Activated CD8-positive, alpha-beta T cell treated with anti-CD3 and anti-CD28 coated beads for 36 hours (primary cell): ENCODE data around the gene KAZN. TPM values are rescaled to one million over a fixed set of nuclear protein-coding genes. Genes with fewer than 3 reads are reported as not detected.

Experiments used
- ATAC-seq: fragments of 200-7000 bp; cut with Tn5 transposase; one replicate; pipeline ENCODE4 v1.10.0; 2021; ENCODE audit warnings: mild to moderate bottlenecking, moderate library complexity
- CTCF ChIA-PET: fragments of 350-600 bp; sonication (Branson Sonifier 250); formaldehyde crosslinking; loops from one replicate; lab custom pipeline; 2021; ENCODE audit warnings: antibody characterized with exemption; lab: Charles Lee
- POLR2A ChIA-PET: fragments of 350-600 bp; sonication (Branson Sonifier 250); formaldehyde crosslinking; loops from one replicate; lab custom pipeline; 2021; ENCODE audit warnings: antibody characterized with exemption; lab: Charles Lee
- DNase-seq: peaks from one replicate; pipeline ENCODE4 v3.0.0-alpha.2; 2020
- H3K27ac Mint-ChIP-seq: one replicate; pipeline ENCODE4 v1.8.0; 2021; ENCODE audit warnings: mild to moderate bottlenecking, mixed read lengths
- H3K27me3 Mint-ChIP-seq: one replicate; pipeline ENCODE4 v1.8.0; 2021; ENCODE audit warnings: mixed read lengths
- H3K36me3 Mint-ChIP-seq: one replicate; pipeline ENCODE4 v1.8.0; 2021; ENCODE audit warnings: low read depth, mixed read lengths
- H3K4me1 Mint-ChIP-seq: one replicate; pipeline ENCODE4 v1.8.0; 2021; ENCODE audit warnings: low read depth, mixed read lengths
- H3K4me3 Mint-ChIP-seq: one replicate; pipeline ENCODE4 v1.8.0; 2021; ENCODE audit warnings: mild to moderate bottlenecking, moderate library complexity, mixed read lengths
- H3K9me3 Mint-ChIP-seq: one replicate; pipeline ENCODE4 v1.8.0; 2021; ENCODE audit warnings: mixed read lengths
- CTCF ChIP-seq: fragments of 200-600 bp; IDR thresholded peaks from one replicate; pipeline ENCODE4 v1.8.0; 2022; ENCODE audit warnings: antibody characterized with exemption, mild to moderate bottlenecking
- intact Hi-C: fragments of 100-400 bp; cut with micrococcal nuclease; formaldehyde crosslinking; loops from one replicate; pipeline ENCODE4 v1.10.0; 2022
- total RNA-seq, 2 experiments: library from RNA; stranded (reverse); gene quantifications; one replicate each; pipeline ENCODE4 v1.2.3, GENCODE V29; 2021

The KAZN gene
- total RNA-seq, 2 experiments from 2014 or later, result 1.7 to 1.9 TPM

GRCh38 chr1:15028102-15028501 lies 429.6 kb downstream of the KAZN start:
- H3K27ac Mint-ChIP-seq, result no peak overlapping the region
- ChIA-PET POLR2A (no interaction called here), CTCF (interaction anchor here (0.6 to 3.2 kb wide), 22 partner anchors 8 to 333 kb away, joined by 3 to 13 read pairs (median 3); no protein-coding TSS in a partner anchor)
- H3K4me1 Mint-ChIP-seq, result no peaks in the 10 kb centered on the region
- H3K9me3 Mint-ChIP-seq, result no peaks in the 10 kb centered on the region
- ATAC-seq (no peak), DNase-seq (no peak)
- no peak for TF ChIP-seq CTCF
- H3K27me3 Mint-ChIP-seq, result no peaks in the 10 kb centered on the region
- H3K36me3 Mint-ChIP-seq, result no peaks in the 10 kb centered on the region
- H3K4me3 Mint-ChIP-seq, result no peak overlapping the region
- intact Hi-C loops, result loop anchor here (10.0 kb wide), 1 partner anchor 113 kb away; no protein-coding TSS in a partner anchor

DNA sequence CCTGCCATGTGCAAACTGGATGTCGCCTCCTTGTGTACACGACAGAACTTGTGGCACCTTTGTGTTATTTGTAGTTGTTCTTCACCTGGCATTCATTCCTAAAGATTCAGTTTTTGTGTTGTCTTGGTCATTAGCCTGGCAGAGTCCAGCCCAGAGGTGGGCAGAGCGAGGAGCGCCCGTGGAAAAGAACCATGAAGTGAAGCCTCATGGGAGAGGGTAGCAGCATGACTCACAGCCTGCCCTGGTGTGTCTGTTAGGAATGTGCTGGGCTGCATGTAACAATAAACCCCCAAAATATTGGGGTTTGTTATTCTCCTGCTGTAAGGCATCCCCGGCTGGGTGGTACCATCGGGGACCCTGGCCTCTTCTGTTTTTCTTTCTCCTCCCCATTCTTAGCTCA lies 430.1 kb downstream of the KAZN start:
- ChIA-PET POLR2A (no interaction called here), CTCF (interaction anchor here (0.8 to 3.2 kb wide), 8 partner anchors 16 to 114 kb away, joined by 3 to 10 read pairs (median 4); no protein-coding TSS in a partner anchor)
- DNase-seq, result no peak
- no peak overlapping the region for H3K4me3 Mint-ChIP-seq
- no peaks in the 10 kb centered on the region for H3K9me3 Mint-ChIP-seq
- no peak overlapping the region for H3K27ac Mint-ChIP-seq
- peaks cover 4% of the 10 kb centered on the region for H3K4me1 Mint-ChIP-seq
- ATAC-seq, result no peak
- no peaks in the 10 kb centered on the region for H3K27me3 Mint-ChIP-seq
- no peak for TF ChIP-seq CTCF
- intact Hi-C loops, result loop anchor here (10.0 kb wide), 1 partner anchor 114 kb away; no protein-coding TSS in a partner anchor
- no peaks in the 10 kb centered on the region for H3K36me3 Mint-ChIP-seq

GRCh38 chr1:15029036-15029435 lies 430.6 kb downstream of the KAZN start:
- intact Hi-C loops, result loop anchor here (10.0 kb wide), 1 partner anchor 114 kb away; no protein-coding TSS in a partner anchor
- no peak overlapping the region for H3K4me3 Mint-ChIP-seq
- no peak for DNase-seq
- no peaks in the 10 kb centered on the region for H3K9me3 Mint-ChIP-seq
- CTCF ChIA-PET, result interaction anchor here (1.5 to 3.2 kb wide), 3 partner anchors 16 to 99 kb away, joined by 3 to 10 read pairs (median 5); no protein-coding TSS in a partner anchor
- POLR2A ChIA-PET, result no interaction called here
- peaks cover 6% of the 10 kb centered on the region for H3K4me1 Mint-ChIP-seq
- TF ChIP-seq CTCF, result no peak
- no peak overlapping the region for H3K27ac Mint-ChIP-seq
- ATAC-seq, result no peak
- H3K36me3 Mint-ChIP-seq, result no peaks in the 10 kb centered on the region
- no peaks in the 10 kb centered on the region for H3K27me3 Mint-ChIP-seq

DNA sequence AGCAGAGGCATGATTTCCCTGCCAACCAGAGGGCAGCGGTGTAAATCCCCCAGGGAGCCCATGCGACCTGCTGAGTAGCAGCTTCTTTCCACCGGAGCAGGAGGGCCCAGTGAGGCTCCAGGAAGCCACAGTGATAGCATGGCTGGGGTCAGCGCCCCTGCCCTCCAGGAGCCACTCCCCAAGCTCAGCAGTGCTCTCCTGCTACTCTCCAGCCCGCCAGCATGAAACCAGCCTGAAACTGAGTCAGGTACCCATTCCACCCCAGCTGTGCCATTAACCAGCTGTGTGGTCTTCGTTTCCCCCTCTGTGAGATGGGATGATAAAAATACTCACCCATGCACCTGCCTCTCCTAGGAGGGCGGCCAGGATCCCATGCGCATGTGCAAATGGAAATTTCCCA lies 431.3 kb downstream of the KAZN start:
- H3K4me1 Mint-ChIP-seq, result peaks cover 8% of the 10 kb centered on the region
- no peaks in the 10 kb centered on the region for H3K9me3 Mint-ChIP-seq
- no peaks in the 10 kb centered on the region for H3K27me3 Mint-ChIP-seq
- no peak overlapping the region for H3K4me3 Mint-ChIP-seq
- no peak for TF ChIP-seq CTCF
- POLR2A ChIA-PET, result no interaction called here
- H3K36me3 Mint-ChIP-seq, result no peaks in the 10 kb centered on the region
- intact Hi-C loops, result loop anchor here (10.0 kb wide), 1 partner anchor 115 kb away; no protein-coding TSS in a partner anchor
- no peak overlapping the region for H3K27ac Mint-ChIP-seq
- DNase-seq (no peak), ATAC-seq (no peak)
- CTCF ChIA-PET, result no interaction called here

- intact Hi-C loops, result no loop called here
- Mint-ChIP-seq H3K36me3 (no peaks in the 10 kb centered on the region), H3K4me1 (peaks cover 8% of the 10 kb centered on the region), H3K27ac (no peak overlapping the region), H3K9me3 (no peaks in the 10 kb centered on the region), H3K27me3 (no peaks in the 10 kb centered on the region), H3K4me3 (no peak overlapping the region)
- DNase-seq (no peak), ATAC-seq (no peak)
- TF ChIP-seq CTCF, result no peak
- ChIA-PET CTCF (no interaction called here), POLR2A (no interaction called here)
Observed at GRCh38 chr1:15031251-15031933, 432.9 kb downstream of the KAZN start.
